Measurements from ENCODE around the gene LTBP2.

- TF ChIP-seq ZNF274 (IDR thresholded peaks at IDR 0.05; ENCODE audit: low read depth, low read length) (no peak), ZBTB33 (IDR thresholded peaks at IDR 0.05; ENCODE audit: extremely low read depth, insufficient replicate concordance, low read length) (no peak), EZH2 (IDR thresholded peaks at IDR 0.05) (no peak), CEBPB (IDR thresholded peaks at IDR 0.05; ENCODE audit: low read depth) (no peak), SP1 (IDR thresholded peaks at IDR 0.05; ENCODE audit: low read depth) (no peak), EGR1 (IDR thresholded peaks at IDR 0.05; ENCODE audit: low read depth) (no peak), JUND (IDR thresholded peaks at IDR 0.05) (no peak), POLR2A (IDR thresholded peaks at IDR 0.05; ENCODE audit: borderline replicate concordance, extremely low read depth, insufficient read depth, insufficient read length) (no peak), ELF1 (IDR thresholded peaks at IDR 0.05; ENCODE audit: borderline replicate concordance, low read depth) (no peak), TCF7L2 (IDR thresholded peaks at IDR 0.05; ENCODE audit: borderline replicate concordance, extremely low read depth, insufficient read depth, insufficient read length) (no peak), YY1 (IDR thresholded peaks at IDR 0.05; ENCODE audit: extremely low read depth, insufficient replicate concordance, low read depth, low read length) (no peak)
- TF ChIP-seq, protein P1, sequence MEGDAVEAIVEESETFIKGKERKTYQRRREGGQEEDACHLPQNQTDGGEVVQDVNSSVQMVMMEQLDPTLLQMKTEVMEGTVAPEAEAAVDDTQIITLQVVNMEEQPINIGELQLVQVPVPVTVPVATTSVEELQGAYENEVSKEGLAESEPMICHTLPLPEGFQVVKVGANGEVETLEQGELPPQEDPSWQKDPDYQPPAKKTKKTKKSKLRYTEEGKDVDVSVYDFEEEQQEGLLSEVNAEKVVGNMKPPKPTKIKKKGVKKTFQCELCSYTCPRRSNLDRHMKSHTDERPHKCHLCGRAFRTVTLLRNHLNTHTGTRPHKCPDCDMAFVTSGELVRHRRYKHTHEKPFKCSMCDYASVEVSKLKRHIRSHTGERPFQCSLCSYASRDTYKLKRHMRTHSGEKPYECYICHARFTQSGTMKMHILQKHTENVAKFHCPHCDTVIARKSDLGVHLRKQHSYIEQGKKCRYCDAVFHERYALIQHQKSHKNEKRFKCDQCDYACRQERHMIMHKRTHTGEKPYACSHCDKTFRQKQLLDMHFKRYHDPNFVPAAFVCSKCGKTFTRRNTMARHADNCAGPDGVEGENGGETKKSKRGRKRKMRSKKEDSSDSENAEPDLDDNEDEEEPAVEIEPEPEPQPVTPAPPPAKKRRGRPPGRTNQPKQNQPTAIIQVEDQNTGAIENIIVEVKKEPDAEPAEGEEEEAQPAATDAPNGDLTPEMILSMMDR (IDR thresholded peaks at IDR 0.05 in 2 of 3, conservative IDR thresholded peaks at IDR 0.05 in 1 of 3; ENCODE audit: borderline replicate concordance in 1 of 3, insufficient read depth in 1 of 3, low read depth in 2 of 3, low read length in 2 of 3), result no peak
- TF ChIP-seq, protein P2, sequence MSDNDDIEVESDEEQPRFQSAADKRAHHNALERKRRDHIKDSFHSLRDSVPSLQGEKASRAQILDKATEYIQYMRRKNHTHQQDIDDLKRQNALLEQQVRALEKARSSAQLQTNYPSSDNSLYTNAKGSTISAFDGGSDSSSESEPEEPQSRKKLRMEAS (IDR thresholded peaks at IDR 0.05), result no peak
- TF ChIP-seq, protein P3, sequence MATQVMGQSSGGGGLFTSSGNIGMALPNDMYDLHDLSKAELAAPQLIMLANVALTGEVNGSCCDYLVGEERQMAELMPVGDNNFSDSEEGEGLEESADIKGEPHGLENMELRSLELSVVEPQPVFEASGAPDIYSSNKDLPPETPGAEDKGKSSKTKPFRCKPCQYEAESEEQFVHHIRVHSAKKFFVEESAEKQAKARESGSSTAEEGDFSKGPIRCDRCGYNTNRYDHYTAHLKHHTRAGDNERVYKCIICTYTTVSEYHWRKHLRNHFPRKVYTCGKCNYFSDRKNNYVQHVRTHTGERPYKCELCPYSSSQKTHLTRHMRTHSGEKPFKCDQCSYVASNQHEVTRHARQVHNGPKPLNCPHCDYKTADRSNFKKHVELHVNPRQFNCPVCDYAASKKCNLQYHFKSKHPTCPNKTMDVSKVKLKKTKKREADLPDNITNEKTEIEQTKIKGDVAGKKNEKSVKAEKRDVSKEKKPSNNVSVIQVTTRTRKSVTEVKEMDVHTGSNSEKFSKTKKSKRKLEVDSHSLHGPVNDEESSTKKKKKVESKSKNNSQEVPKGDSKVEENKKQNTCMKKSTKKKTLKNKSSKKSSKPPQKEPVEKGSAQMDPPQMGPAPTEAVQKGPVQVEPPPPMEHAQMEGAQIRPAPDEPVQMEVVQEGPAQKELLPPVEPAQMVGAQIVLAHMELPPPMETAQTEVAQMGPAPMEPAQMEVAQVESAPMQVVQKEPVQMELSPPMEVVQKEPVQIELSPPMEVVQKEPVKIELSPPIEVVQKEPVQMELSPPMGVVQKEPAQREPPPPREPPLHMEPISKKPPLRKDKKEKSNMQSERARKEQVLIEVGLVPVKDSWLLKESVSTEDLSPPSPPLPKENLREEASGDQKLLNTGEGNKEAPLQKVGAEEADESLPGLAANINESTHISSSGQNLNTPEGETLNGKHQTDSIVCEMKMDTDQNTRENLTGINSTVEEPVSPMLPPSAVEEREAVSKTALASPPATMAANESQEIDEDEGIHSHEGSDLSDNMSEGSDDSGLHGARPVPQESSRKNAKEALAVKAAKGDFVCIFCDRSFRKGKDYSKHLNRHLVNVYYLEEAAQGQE (IDR thresholded peaks at IDR 0.05; ENCODE audit: low read depth), result no peak
Measured at GRCh38 chr14:74532246-74532645, 79.8 kb downstream of the LTBP2 start.
